SK-N-SH treated with all-trans-retinoic acid at 6 μM for 48 hours (cell line): ENCODE results near the gene GALNT11.
"Not testable (repeated sequence)": the region's sequence is repeated elsewhere in the genome, so short reads cannot be mapped to it uniquely, and the experiment has no call there.

Experiments
- BACH2 ChIP-seq: fragments of 250-450 bp; sonication (Bioruptor Pico); IDR thresholded peaks from 2 replicates; pipeline ENCODE4 v1.9.0; 2021; ENCODE audit warnings: mild to moderate bottlenecking, borderline replicate concordance
- CREB5 ChIP-seq: fragments of 250-450 bp; sonication (Bioruptor Pico); IDR thresholded peaks from 2 replicates; pipeline ENCODE4 v1.5.1; 2020; ENCODE audit warnings: low read depth, mild to moderate bottlenecking, moderate library complexity
- CSDC2 ChIP-seq: fragments of 250-450 bp; sonication (Bioruptor Pico); IDR thresholded peaks from 2 replicates; pipeline ENCODE4 v1.5.0; 2020; ENCODE audit warnings: mild to moderate bottlenecking, moderate library complexity
- ESRRG ChIP-seq: fragments of 250-450 bp; sonication (Bioruptor Pico); IDR thresholded peaks from 2 replicates; pipeline ENCODE4 v1.6.1; 2021; ENCODE audit warnings: mild to moderate bottlenecking
- ISL1 ChIP-seq: fragments of 250-450 bp; sonication (Bioruptor Pico); IDR thresholded peaks from 2 replicates; pipeline ENCODE4 v2.1.2; 2022; ENCODE audit warnings: mild to moderate bottlenecking, moderate library complexity
- OSR1 ChIP-seq: fragments of 250-450 bp; sonication (Bioruptor Pico); IDR thresholded peaks from 2 replicates; pipeline ENCODE4 v1.8.0; 2022; ENCODE audit warnings: moderate library complexity, mild to moderate bottlenecking, inconsistent platforms
- PATZ1 ChIP-seq: fragments of 250-450 bp; sonication (Bioruptor Pico); IDR thresholded peaks from 2 replicates; pipeline ENCODE4 v1.8.0; 2020; ENCODE audit warnings: mild to moderate bottlenecking, moderate library complexity, borderline replicate concordance
- RARB ChIP-seq: fragments of 250-450 bp; sonication (Bioruptor Pico); IDR thresholded peaks from 2 replicates; pipeline ENCODE4 v1.8.0; 2021; ENCODE audit warnings: mild to moderate bottlenecking, moderate library complexity
- SNAI2 ChIP-seq: fragments of 250-450 bp; sonication (Bioruptor Pico); IDR thresholded peaks from 2 replicates; pipeline ENCODE4 v1.5.0; 2020; ENCODE audit warnings: mild to moderate bottlenecking, moderate library complexity
- TCF4 ChIP-seq: fragments of 250-450 bp; sonication (Bioruptor Pico); IDR thresholded peaks from 2 replicates; pipeline ENCODE4 v1.8.0; 2021; ENCODE audit warnings: mild to moderate bottlenecking, moderate library complexity, borderline replicate concordance
- TOX ChIP-seq: fragments of 250-450 bp; sonication (Bioruptor Pico); IDR thresholded peaks from 2 replicates; pipeline ENCODE4 v1.8.0; 2021; ENCODE audit warnings: mild to moderate bottlenecking, moderate library complexity, borderline replicate concordance
- ZFP3 ChIP-seq: fragments of 250-450 bp; sonication (Bioruptor Pico); IDR thresholded peaks from 2 replicates; pipeline ENCODE4 v1.5.0; 2020; ENCODE audit warnings: mild to moderate bottlenecking, moderate library complexity
- ZNF565 ChIP-seq: fragments of 450-650 bp; formaldehyde crosslinking; conservative IDR thresholded peaks from 2 replicates; pipeline ENCODE4 v1.5.0; 2020; ENCODE audit warnings: low read depth, mild to moderate bottlenecking, moderate library complexity
- ZNF70 ChIP-seq: fragments of 450-650 bp; formaldehyde crosslinking; IDR thresholded peaks from 2 replicates; pipeline ENCODE4 v1.5.0; 2020; ENCODE audit warnings: mild to moderate bottlenecking, moderate library complexity

GRCh38 chr7:152063821-152064220 is 38.3 kb downstream of the GALNT11 start:
- TF ChIP-seq SNAI2; CSDC2; ZFP3 (CRISPR knock-in tag); ZNF565 (CRISPR knock-in tag); TOX (CRISPR knock-in tag); ISL1 (CRISPR knock-in tag); PATZ1 (CRISPR knock-in tag); CREB5; OSR1 (CRISPR knock-in tag); ESRRG (CRISPR knock-in tag); BACH2; TCF4; RARB (CRISPR knock-in tag); ZNF70 (CRISPR knock-in tag): not testable (repeated sequence)
